Measurements from ENCODE around the gene AKAP6. TPM values are rescaled to one million over a fixed set of nuclear protein-coding genes. Genes with fewer than 3 reads are reported as not detected.

The AKAP6 gene
- total and polyA plus RNA-seq, 2 of the 8 experiments (the other 6 are each of a cell fraction or from before 2014, with no cell fraction given), result 0.09 to 0.89 TPM

DNA sequence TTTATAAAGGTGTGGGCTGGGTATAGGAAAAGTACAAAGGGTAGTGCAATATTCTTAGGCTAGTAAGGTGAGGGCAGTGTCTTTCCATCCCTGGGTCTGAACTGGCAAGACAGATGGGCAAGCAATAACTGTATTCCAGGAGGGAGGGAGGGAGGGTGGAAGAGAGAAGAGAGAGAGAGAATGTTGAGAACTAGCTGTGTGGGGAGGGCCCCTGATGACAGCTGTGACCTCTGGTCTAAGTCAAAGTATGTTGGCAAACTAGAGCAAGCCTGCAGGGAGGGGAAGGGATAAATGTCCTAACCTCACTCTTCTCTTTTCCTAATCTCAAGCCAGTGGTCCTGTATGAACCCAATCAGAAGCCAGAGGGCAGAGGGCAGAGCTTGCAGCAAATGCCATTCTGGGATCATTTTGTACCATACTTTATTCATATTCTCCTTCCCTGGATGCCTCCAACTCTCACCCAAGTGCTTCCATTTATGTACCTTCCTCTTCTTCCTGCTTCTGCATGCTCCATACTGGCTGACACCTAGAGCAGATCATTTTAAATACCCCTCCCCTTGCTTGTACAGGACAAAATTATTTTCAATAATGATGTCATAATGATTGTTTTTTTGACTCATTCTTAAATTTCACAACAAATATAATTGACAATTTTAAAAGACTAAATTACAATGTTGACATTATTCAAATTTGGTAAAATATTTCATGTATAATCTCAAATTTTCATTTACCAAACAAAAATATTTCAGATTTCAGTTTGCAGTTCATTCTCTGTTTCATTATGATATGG lies 75.9 kb downstream of the AKAP6 start (continued):
- TF ChIP-seq, protein P1, sequence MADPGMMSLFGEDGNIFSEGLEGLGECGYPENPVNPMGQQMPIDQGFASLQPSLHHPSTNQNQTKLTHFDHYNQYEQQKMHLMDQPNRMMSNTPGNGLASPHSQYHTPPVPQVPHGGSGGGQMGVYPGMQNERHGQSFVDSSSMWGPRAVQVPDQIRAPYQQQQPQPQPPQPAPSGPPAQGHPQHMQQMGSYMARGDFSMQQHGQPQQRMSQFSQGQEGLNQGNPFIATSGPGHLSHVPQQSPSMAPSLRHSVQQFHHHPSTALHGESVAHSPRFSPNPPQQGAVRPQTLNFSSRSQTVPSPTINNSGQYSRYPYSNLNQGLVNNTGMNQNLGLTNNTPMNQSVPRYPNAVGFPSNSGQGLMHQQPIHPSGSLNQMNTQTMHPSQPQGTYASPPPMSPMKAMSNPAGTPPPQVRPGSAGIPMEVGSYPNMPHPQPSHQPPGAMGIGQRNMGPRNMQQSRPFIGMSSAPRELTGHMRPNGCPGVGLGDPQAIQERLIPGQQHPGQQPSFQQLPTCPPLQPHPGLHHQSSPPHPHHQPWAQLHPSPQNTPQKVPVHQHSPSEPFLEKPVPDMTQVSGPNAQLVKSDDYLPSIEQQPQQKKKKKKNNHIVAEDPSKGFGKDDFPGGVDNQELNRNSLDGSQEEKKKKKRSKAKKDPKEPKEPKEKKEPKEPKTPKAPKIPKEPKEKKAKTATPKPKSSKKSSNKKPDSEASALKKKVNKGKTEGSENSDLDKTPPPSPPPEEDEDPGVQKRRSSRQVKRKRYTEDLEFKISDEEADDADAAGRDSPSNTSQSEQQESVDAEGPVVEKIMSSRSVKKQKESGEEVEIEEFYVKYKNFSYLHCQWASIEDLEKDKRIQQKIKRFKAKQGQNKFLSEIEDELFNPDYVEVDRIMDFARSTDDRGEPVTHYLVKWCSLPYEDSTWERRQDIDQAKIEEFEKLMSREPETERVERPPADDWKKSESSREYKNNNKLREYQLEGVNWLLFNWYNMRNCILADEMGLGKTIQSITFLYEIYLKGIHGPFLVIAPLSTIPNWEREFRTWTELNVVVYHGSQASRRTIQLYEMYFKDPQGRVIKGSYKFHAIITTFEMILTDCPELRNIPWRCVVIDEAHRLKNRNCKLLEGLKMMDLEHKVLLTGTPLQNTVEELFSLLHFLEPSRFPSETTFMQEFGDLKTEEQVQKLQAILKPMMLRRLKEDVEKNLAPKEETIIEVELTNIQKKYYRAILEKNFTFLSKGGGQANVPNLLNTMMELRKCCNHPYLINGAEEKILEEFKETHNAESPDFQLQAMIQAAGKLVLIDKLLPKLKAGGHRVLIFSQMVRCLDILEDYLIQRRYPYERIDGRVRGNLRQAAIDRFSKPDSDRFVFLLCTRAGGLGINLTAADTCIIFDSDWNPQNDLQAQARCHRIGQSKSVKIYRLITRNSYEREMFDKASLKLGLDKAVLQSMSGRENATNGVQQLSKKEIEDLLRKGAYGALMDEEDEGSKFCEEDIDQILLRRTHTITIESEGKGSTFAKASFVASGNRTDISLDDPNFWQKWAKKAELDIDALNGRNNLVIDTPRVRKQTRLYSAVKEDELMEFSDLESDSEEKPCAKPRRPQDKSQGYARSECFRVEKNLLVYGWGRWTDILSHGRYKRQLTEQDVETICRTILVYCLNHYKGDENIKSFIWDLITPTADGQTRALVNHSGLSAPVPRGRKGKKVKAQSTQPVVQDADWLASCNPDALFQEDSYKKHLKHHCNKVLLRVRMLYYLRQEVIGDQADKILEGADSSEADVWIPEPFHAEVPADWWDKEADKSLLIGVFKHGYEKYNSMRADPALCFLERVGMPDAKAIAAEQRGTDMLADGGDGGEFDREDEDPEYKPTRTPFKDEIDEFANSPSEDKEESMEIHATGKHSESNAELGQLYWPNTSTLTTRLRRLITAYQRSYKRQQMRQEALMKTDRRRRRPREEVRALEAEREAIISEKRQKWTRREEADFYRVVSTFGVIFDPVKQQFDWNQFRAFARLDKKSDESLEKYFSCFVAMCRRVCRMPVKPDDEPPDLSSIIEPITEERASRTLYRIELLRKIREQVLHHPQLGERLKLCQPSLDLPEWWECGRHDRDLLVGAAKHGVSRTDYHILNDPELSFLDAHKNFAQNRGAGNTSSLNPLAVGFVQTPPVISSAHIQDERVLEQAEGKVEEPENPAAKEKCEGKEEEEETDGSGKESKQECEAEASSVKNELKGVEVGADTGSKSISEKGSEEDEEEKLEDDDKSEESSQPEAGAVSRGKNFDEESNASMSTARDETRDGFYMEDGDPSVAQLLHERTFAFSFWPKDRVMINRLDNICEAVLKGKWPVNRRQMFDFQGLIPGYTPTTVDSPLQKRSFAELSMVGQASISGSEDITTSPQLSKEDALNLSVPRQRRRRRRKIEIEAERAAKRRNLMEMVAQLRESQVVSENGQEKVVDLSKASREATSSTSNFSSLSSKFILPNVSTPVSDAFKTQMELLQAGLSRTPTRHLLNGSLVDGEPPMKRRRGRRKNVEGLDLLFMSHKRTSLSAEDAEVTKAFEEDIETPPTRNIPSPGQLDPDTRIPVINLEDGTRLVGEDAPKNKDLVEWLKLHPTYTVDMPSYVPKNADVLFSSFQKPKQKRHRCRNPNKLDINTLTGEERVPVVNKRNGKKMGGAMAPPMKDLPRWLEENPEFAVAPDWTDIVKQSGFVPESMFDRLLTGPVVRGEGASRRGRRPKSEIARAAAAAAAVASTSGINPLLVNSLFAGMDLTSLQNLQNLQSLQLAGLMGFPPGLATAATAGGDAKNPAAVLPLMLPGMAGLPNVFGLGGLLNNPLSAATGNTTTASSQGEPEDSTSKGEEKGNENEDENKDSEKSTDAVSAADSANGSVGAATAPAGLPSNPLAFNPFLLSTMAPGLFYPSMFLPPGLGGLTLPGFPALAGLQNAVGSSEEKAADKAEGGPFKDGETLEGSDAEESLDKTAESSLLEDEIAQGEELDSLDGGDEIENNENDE (IDR thresholded peaks at IDR 0.05; ENCODE audit: insufficient replicate concordance, low read length), result no peak
- no peak for TF ChIP-seq POLR2AphosphoS5 (IDR thresholded peaks at IDR 0.05; ENCODE audit: low read depth, low read length)
- TF ChIP-seq CTBP2 (IDR thresholded peaks at IDR 0.05; ENCODE audit: borderline replicate concordance, insufficient read depth, insufficient read length, low read length), result no peak
- TF ChIP-seq SP4 (IDR thresholded peaks at IDR 0.05; ENCODE audit: low read length), result no peak
- no peak for TF ChIP-seq CBX5 (IDR thresholded peaks at IDR 0.05; ENCODE audit: low read depth, low read length)
- no peak for TF ChIP-seq SUZ12 (IDR thresholded peaks at IDR 0.05; ENCODE audit: low read length)
- TF ChIP-seq POU5F1 (IDR thresholded peaks at IDR 0.05; ENCODE audit: low read depth, low read length), result no peak
- no peak for TF ChIP-seq SAP30 (IDR thresholded peaks at IDR 0.05; ENCODE audit: insufficient read depth, insufficient replicate concordance, low read length)
